ENCODE data around the gene C2orf76.

GRCh38 chr2:119384971-119385370, 18.3 kb upstream of the C2orf76 start:
- TF ChIP-seq OSR1 (CRISPR knock-in tag; IDR thresholded peaks at IDR 0.05) (no peak), CREB5 (CRISPR knock-in tag; IDR thresholded peaks at IDR 0.05; ENCODE audit: low read depth) (no peak), CSDC2 (CRISPR knock-in tag; IDR thresholded peaks at IDR 0.05) (no peak), ZNF70 (CRISPR knock-in tag; IDR thresholded peaks at IDR 0.05) (no peak), POU6F1 (CRISPR knock-in tag; IDR thresholded peaks at IDR 0.05; ENCODE audit: borderline replicate concordance, low read depth) (no peak), ZFP30 (CRISPR knock-in tag; IDR thresholded peaks at IDR 0.05) (no peak), TCF4 (CRISPR knock-in tag; IDR thresholded peaks at IDR 0.05; ENCODE audit: borderline replicate concordance) (no peak), TOX (CRISPR knock-in tag; IDR thresholded peaks at IDR 0.05; ENCODE audit: borderline replicate concordance) (no peak), ZC3H10 (CRISPR knock-in tag; IDR thresholded peaks at IDR 0.05) (no peak), RARB (CRISPR knock-in tag; IDR thresholded peaks at IDR 0.05) (no peak), PATZ1 (CRISPR knock-in tag; IDR thresholded peaks at IDR 0.05; ENCODE audit: borderline replicate concordance) (no peak), ZNF8 (CRISPR knock-in tag; IDR thresholded peaks at IDR 0.05) (no peak)
